IMR-90 (cell line): ENCODE measurements around the gene PITPNM3. TPM values are rescaled to one million over a fixed set of nuclear protein-coding genes. Genes with fewer than 3 reads are reported as not detected.

Experiments used
- ATAC-seq: fragments of 200-7000 bp; cut with Tn5 transposase; 2 replicates; pipeline ENCODE4 v1.9.1; 2020; ENCODE audit warnings: low read depth, mild to moderate bottlenecking, moderate library complexity
- BruUV-seq: library from RNA; stranded (reverse); fragments of 400-500 nt; replicated peaks from 2 replicates; lab custom pipeline; 2021; lab: Mats Ljungman, UMichigan
- CTCF ChIA-PET: fragments of 300-600 bp; formaldehyde crosslinking; extraction: SDS; loops from one replicate; lab custom pipeline; 2021; ENCODE audit warnings: antibody characterized with exemption; lab: Yijun Ruan, JAX
- POLR2A ChIA-PET: fragments of 300-600 bp; sonication (Branson Sonifier 250); formaldehyde crosslinking; loops from one replicate; lab custom pipeline; 2022; ENCODE audit warnings: antibody characterized with exemption; ENCODE audit not compliant: unreplicated experiment; lab: Charles Lee
- DNase-seq: peaks from one replicate; pipeline ENCODE4 v3.0.0; 2013
- H2AFZ ChIP-seq: replicated peaks from 2 replicates; pipeline ENCODE3; 2013; ENCODE audit warnings: low read length, mild to moderate bottlenecking; ENCODE audit not compliant: poor library complexity
- H2AK5ac ChIP-seq: 2 replicates; pipeline ENCODE4 v1.6.1; 2013; ENCODE audit warnings: low read depth, low read length, inconsistent platforms
- H2AK9ac ChIP-seq: replicated peaks from 2 replicates; pipeline ENCODE3; 2013; ENCODE audit warnings: mild to moderate bottlenecking, low read depth, low read length, moderate library complexity; ENCODE audit not compliant: poor library complexity
- H2BK120ac ChIP-seq: 2 replicates; pipeline ENCODE4 v1.6.1; 2013; ENCODE audit warnings: low read depth, low read length, inconsistent platforms
- H2BK15ac ChIP-seq: 3 replicates; pipeline ENCODE4 v1.6.1; 2013; ENCODE audit warnings: low read depth, low read length, inconsistent platforms
- H2BK20ac ChIP-seq: 2 replicates; pipeline ENCODE4 v1.6.1; 2013; ENCODE audit warnings: low read depth, mild to moderate bottlenecking, inconsistent platforms, low read length, moderate library complexity
- H2BK5ac ChIP-seq: 2 replicates; pipeline ENCODE4 v1.6.1; 2013; ENCODE audit warnings: mild to moderate bottlenecking, low read depth, low read length, inconsistent platforms; ENCODE audit not compliant: poor library complexity, severe bottlenecking
- H3K14ac ChIP-seq: replicated peaks from 2 replicates; pipeline ENCODE4 v1.6.1; 2013; ENCODE audit warnings: low read depth, low read length, inconsistent platforms
- H3K18ac ChIP-seq: 2 replicates; pipeline ENCODE4 v1.6.1; 2013; ENCODE audit warnings: low read depth, low read length, control low read depth
- H3K23ac ChIP-seq: 2 replicates; pipeline ENCODE4 v1.6.1; 2013; ENCODE audit warnings: low read depth, low read length, inconsistent platforms
- H3K27ac ChIP-seq: 2 replicates; pipeline ENCODE4 v1.5.1; 2013; ENCODE audit warnings: mild to moderate bottlenecking, control low read depth, low read length; ENCODE audit not compliant: insufficient read depth
- H3K27me3 ChIP-seq: 2 replicates; pipeline ENCODE4 v1.6.1; 2013; ENCODE audit warnings: low read length; ENCODE audit not compliant: control insufficient read depth, insufficient read depth
- H3K36me3 ChIP-seq: 2 replicates; pipeline ENCODE4 v1.6.1; 2013; ENCODE audit warnings: low read length, mixed read lengths; ENCODE audit not compliant: control insufficient read depth, insufficient read depth
- H3K4ac ChIP-seq: 2 replicates; pipeline ENCODE4 v1.6.1; 2013; ENCODE audit warnings: low read depth, low read length, inconsistent platforms
- H3K4me1 ChIP-seq: 2 replicates; pipeline ENCODE4 v1.6.1; 2013; ENCODE audit warnings: low read length, mixed read lengths; ENCODE audit not compliant: control insufficient read depth, insufficient read depth
- H3K4me2 ChIP-seq: 2 replicates; pipeline ENCODE4 v1.6.1; 2013; ENCODE audit warnings: low read depth, mild to moderate bottlenecking, control low read depth, low read length, moderate library complexity
- H3K4me3 ChIP-seq: 2 replicates; pipeline ENCODE4 v1.5.1; 2013; ENCODE audit warnings: low read depth, mild to moderate bottlenecking, control low read depth, low read length, moderate library complexity; ENCODE audit not compliant: insufficient read depth
- H3K56ac ChIP-seq: 2 replicates; pipeline ENCODE4 v1.6.1; 2013; ENCODE audit warnings: low read length, inconsistent platforms; ENCODE audit not compliant: insufficient read depth; ENCODE audit errors: extremely low read depth
- H3K79me1 ChIP-seq, 2 experiments: 2 replicates each; pipeline ENCODE4 v1.6.1; 2013; ENCODE audit warnings: low read length in 2 of 2, inconsistent platforms in 1 of 2, low read depth in 1 of 2
- H3K9ac ChIP-seq: 2 replicates; pipeline ENCODE4 v1.6.1; 2013; ENCODE audit warnings: low read depth, low read length, control low read depth
- H3K9me1 ChIP-seq: 2 replicates; pipeline ENCODE4 v1.6.1; 2013; ENCODE audit warnings: low read length, inconsistent platforms; ENCODE audit not compliant: insufficient read depth
- H3K9me3 ChIP-seq: 2 replicates; pipeline ENCODE4 v1.6.1; 2013; ENCODE audit warnings: low read length; ENCODE audit not compliant: control insufficient read depth, insufficient read depth
- H4K20me1 ChIP-seq: 2 replicates; pipeline ENCODE4 v1.6.1; 2013; ENCODE audit warnings: low read length, inconsistent platforms; ENCODE audit not compliant: insufficient read depth
- H4K5ac ChIP-seq: 2 replicates; pipeline ENCODE4 v1.6.1; 2013; ENCODE audit warnings: mild to moderate bottlenecking, low read depth, low read length, control low read depth
- H4K8ac ChIP-seq, 2 experiments: 2 replicates each; pipeline ENCODE4 v1.6.1; 2013; ENCODE audit warnings: low read depth in 2 of 2, low read length in 2 of 2, control low read depth in 1 of 2, inconsistent platforms in 1 of 2
- H4K91ac ChIP-seq: 2 replicates; pipeline ENCODE4 v1.6.1; 2013; ENCODE audit warnings: low read depth, low read length, inconsistent platforms; ENCODE audit not compliant: insufficient read depth
- BHLHE40 ChIP-seq: fragments of 150-350 bp; IDR thresholded peaks from 2 replicates; pipeline ENCODE4 v1.6.1; 2016; ENCODE audit warnings: mild to moderate bottlenecking, low read depth, low read length
- CEBPB ChIP-seq: IDR thresholded peaks from 2 replicates; pipeline ENCODE4 v1.6.1; 2012; ENCODE audit warnings: low read depth, low read length, improper control_type of control experiment
- CHD1 ChIP-seq: IDR thresholded peaks from 2 replicates; pipeline ENCODE4 v1.6.1; 2012; ENCODE audit warnings: low read depth, low read length, improper control_type of control experiment
- FOS ChIP-seq: fragments of 150-350 bp; IDR thresholded peaks from 2 replicates; pipeline ENCODE4 v1.6.1; 2016; ENCODE audit warnings: low read depth, low read length
- MAFK ChIP-seq: IDR thresholded peaks from 2 replicates; pipeline ENCODE4 v1.6.1; 2012; ENCODE audit warnings: low read depth, low read length, improper control_type of control experiment
- MXI1 ChIP-seq: IDR thresholded peaks from 2 replicates; pipeline ENCODE4 v1.6.1; 2012; ENCODE audit warnings: low read depth, mild to moderate bottlenecking, low read length, moderate library complexity, borderline replicate concordance
- NFE2L2 ChIP-seq: fragments of 150-350 bp; IDR thresholded peaks from 2 replicates; pipeline ENCODE4 v1.6.1; 2016; ENCODE audit warnings: low read depth, mild to moderate bottlenecking, low read length
- RAD21 ChIP-seq: IDR thresholded peaks from 2 replicates; pipeline ENCODE4 v1.6.1; 2012; ENCODE audit warnings: low read length, improper control_type of control experiment
- RCOR1 ChIP-seq: IDR thresholded peaks from 2 replicates; pipeline ENCODE4 v1.6.1; 2012; ENCODE audit warnings: mild to moderate bottlenecking, low read length, improper control_type of control experiment; ENCODE audit not compliant: insufficient replicate concordance
- RFX5 ChIP-seq: IDR thresholded peaks from 2 replicates; pipeline ENCODE4 v1.8.0; 2012; ENCODE audit warnings: low read depth, mild to moderate bottlenecking, low read length, moderate library complexity
- SMC3 ChIP-seq: fragments of 150-350 bp; IDR thresholded peaks from 2 replicates; pipeline ENCODE4 v1.6.1; 2016; ENCODE audit warnings: low read depth, mild to moderate bottlenecking, antibody characterized with exemption, low read length, moderate library complexity
- WGBS, 2 experiments: methylation state at CpG; one replicate each; pipeline versions ENCODE4 v1.1.5 to v1.1.7; 2013; ENCODE audit warnings: missing lambda C conversion rate in 2 of 2; ENCODE audit not compliant: insufficient read length in 1 of 2; ENCODE audit errors: extremely low coverage in 2 of 2; 5-methylcytosine and 5-hydroxymethylcytosine counted together
- dilution Hi-C: fragments of 300-500 bp; cut with HindIII; formaldehyde crosslinking; loops from one replicate; pipeline ENCODE4 v1.14.3; 2018; ENCODE audit warnings: low sequenced_read_pairs; ENCODE audit not compliant: unreplicated experiment
- in situ Hi-C: fragments of 300-500 bp; cut with MboI; formaldehyde crosslinking; loops from 3 replicates; pipeline ENCODE4 v1.14.3; 2019; ENCODE audit warnings: low sequenced_read_pairs, inconsistent platforms, mixed read lengths
- intact Hi-C: fragments of 100-400 bp; cut with micrococcal nuclease; formaldehyde crosslinking; loops from 2 replicates; pipeline ENCODE4 v1.10.0; 2022
- polyA plus RNA-seq, 3 experiments: library from polyadenylated mRNA; depleted of rRNA; stranded (reverse); fragments of >200 nt; gene quantifications; 2 replicates each; pipeline ENCODE4 v1.2.3, GENCODE V29; 2012; ENCODE audit warnings: low replicate concordance in 1 of 3
- total RNA-seq: library from RNA; depleted of rRNA; stranded (reverse); fragments of >200 nt; gene quantifications from 2 replicates; pipeline ENCODE4 v1.2.3, GENCODE V29; 2012
- TF ChIP-seq, protein P1 (sequence below): conservative IDR thresholded peaks from 2 replicates; pipeline ENCODE4 v1.5.1; 2012; ENCODE audit warnings: mild to moderate bottlenecking, low read depth, low read length, improper control_type of control experiment
- TF ChIP-seq, protein P2 (sequence below): fragments of 150-350 bp; IDR thresholded peaks from 2 replicates; pipeline ENCODE4 v1.6.1; 2016; ENCODE audit warnings: low read depth, mild to moderate bottlenecking, low read length, moderate library complexity, borderline replicate concordance
- TF ChIP-seq, protein P3 (sequence below): fragments of 150-350 bp; IDR thresholded peaks from 2 replicates; pipeline ENCODE4 v1.6.1; 2017; ENCODE audit warnings: mild to moderate bottlenecking, antibody characterized with exemption, low read length, low read depth

Gene PITPNM3
- total and polyA plus RNA-seq, 2 of the 4 experiments (the other 2 are of a cell fraction), result 0.54 to 1.7 TPM

DNA sequence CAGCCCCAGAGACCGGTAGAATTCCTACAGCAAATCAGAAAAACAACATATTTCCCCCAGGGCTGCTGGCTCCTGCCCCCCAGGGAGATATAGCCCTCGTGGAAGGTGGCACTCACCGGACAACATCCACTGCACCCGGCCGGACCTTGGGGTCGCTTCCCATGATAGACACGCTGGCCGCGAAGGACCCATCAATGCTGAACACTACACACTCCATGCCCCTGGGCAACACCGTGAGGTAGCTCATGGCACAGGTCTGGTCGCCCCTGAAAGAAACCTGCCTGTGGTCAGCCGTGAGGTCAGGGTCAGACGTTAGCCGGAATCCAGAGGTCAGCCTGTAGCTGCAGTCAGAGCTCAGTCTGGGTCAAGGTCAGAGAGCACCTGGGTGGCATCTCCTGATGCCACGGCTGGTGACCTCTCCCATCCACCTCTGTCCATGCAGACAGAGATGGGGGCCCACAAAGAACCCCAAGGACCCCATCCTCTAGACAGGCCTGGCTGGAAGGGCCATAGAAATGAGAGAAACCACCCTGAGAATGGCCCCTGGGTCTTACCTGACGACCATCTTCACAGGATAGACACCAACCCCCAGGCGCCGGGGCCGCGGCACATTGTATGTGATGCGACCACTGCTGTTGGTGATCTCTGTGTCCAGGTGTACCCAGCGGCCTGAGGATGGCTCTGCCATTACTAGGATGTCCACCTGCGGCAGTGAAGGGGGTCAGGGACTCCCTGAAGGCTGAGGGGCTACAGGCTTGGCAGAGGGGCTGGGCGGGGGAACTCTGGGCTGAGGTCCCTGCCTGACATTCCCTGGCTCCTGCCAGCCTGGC lies 92.5 kb downstream of the PITPNM3 start:
- H2BK120ac ChIP-seq, result no peak overlapping the region
- WGBS, 2 experiments, result 88% methylated on average over 8 of the region's 24 CpGs; no CpG with 5 or more reads in 1 of the 2 experiments
- no peak overlapping the region for H4K91ac ChIP-seq
- no peaks in the 10 kb centered on the region; the same call in 1 of the 2 replicates for H3K9me1 ChIP-seq
- H3K4me3 ChIP-seq, result no peak overlapping the region
- no peak overlapping the region for H4K5ac ChIP-seq
- in situ Hi-C loops (no loop called here), dilution Hi-C loops (no loop called here), intact Hi-C loops (no loop called here)
- H4K20me1 ChIP-seq, result no peaks in the 10 kb centered on the region
- H3K56ac ChIP-seq, result no peak overlapping the region
- H3K4me2 ChIP-seq, result no peak overlapping the region
- H4K8ac ChIP-seq, result no peak overlapping the region
- ChIA-PET CTCF (interaction anchor here (0.5 kb wide), 1 partner anchor 126 kb away, joined by 4 read pairs; no protein-coding TSS in a partner anchor), POLR2A (no interaction called here)
- no peak overlapping the region for H2AFZ ChIP-seq
- DNase-seq (no peak), ATAC-seq (no peak)
- H2BK20ac ChIP-seq, result no peak overlapping the region
- no TSS peak for BruUV-seq
- H3K9me3 ChIP-seq, result peaks cover 2% of the 10 kb centered on the region; the same call in 1 of the 2 replicates
- no peak overlapping the region for H3K18ac ChIP-seq
- no peaks in the 10 kb centered on the region for H3K79me1 ChIP-seq
- H2BK5ac ChIP-seq, result no peak overlapping the region
- H2AK9ac ChIP-seq, result no peak overlapping the region
- H3K27ac ChIP-seq, result no peak overlapping the region
- no peak overlapping the region for H3K23ac ChIP-seq
- H3K27me3 ChIP-seq, result no peaks in the 10 kb centered on the region
- no peak overlapping the region for H3K4ac ChIP-seq
- H3K14ac ChIP-seq, result no peak overlapping the region
- H3K9ac ChIP-seq, result no peak overlapping the region
- no peak overlapping the region for H2BK15ac ChIP-seq
- H2AK5ac ChIP-seq, result no peak overlapping the region
- H3K4me1 ChIP-seq, result no peaks in the 10 kb centered on the region
- H3K36me3 ChIP-seq, result no peaks in the 10 kb centered on the region
- no peak for TF ChIP-seq RAD21
- TF ChIP-seq, protein P1, sequence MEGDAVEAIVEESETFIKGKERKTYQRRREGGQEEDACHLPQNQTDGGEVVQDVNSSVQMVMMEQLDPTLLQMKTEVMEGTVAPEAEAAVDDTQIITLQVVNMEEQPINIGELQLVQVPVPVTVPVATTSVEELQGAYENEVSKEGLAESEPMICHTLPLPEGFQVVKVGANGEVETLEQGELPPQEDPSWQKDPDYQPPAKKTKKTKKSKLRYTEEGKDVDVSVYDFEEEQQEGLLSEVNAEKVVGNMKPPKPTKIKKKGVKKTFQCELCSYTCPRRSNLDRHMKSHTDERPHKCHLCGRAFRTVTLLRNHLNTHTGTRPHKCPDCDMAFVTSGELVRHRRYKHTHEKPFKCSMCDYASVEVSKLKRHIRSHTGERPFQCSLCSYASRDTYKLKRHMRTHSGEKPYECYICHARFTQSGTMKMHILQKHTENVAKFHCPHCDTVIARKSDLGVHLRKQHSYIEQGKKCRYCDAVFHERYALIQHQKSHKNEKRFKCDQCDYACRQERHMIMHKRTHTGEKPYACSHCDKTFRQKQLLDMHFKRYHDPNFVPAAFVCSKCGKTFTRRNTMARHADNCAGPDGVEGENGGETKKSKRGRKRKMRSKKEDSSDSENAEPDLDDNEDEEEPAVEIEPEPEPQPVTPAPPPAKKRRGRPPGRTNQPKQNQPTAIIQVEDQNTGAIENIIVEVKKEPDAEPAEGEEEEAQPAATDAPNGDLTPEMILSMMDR, result no peak
- TF ChIP-seq MXI1, result no peak
- TF ChIP-seq RCOR1, result no peak
- no peak for TF ChIP-seq CEBPB
- TF ChIP-seq RFX5, result no peak
- TF ChIP-seq CHD1, result no peak
- TF ChIP-seq NFE2L2, result no peak
- TF ChIP-seq MAFK, result no peak
- TF ChIP-seq, protein P2, sequence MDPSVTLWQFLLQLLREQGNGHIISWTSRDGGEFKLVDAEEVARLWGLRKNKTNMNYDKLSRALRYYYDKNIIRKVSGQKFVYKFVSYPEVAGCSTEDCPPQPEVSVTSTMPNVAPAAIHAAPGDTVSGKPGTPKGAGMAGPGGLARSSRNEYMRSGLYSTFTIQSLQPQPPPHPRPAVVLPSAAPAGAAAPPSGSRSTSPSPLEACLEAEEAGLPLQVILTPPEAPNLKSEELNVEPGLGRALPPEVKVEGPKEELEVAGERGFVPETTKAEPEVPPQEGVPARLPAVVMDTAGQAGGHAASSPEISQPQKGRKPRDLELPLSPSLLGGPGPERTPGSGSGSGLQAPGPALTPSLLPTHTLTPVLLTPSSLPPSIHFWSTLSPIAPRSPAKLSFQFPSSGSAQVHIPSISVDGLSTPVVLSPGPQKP, result no peak
- TF ChIP-seq BHLHE40, result no peak
- no peak for TF ChIP-seq FOS
- TF ChIP-seq SMC3, result no peak
- TF ChIP-seq, protein P3, sequence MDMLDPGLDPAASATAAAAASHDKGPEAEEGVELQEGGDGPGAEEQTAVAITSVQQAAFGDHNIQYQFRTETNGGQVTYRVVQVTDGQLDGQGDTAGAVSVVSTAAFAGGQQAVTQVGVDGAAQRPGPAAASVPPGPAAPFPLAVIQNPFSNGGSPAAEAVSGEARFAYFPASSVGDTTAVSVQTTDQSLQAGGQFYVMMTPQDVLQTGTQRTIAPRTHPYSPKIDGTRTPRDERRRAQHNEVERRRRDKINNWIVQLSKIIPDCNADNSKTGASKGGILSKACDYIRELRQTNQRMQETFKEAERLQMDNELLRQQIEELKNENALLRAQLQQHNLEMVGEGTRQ, result no peak
